Right lung (tissue), 10 donors: ENCODE results near the gene MACROD1. TPM values are rescaled to one million over a fixed set of nuclear protein-coding genes. Genes with fewer than 3 reads are reported as not detected.

Experiments
- DNase-seq, 2 donors: peaks; one replicate each; pipeline ENCODE4 v3.0.0-alpha.2; 2013
- long read RNA-seq, 8 donors: transcript quantifications; one replicate each; lab custom pipeline, GENCODE V29; 2026
- polyA plus RNA-seq, 5 donors: library from polyadenylated mRNA; unstranded; fragments of 120-200 nt; gene quantifications; one replicate each; pipeline versions ENCODE4 v1.2.1 to v1.2.3, GENCODE V29; 2013; ENCODE audit warnings: inconsistent platforms in 1 of 5, low replicate concordance in 1 of 5; ENCODE audit not compliant: insufficient read length in 5 of 5, insufficient read depth in 1 of 5

The MACROD1 gene
- 10 to 100 TPM; 16.4 to 26.7 (median 24.3) TPM for polyA plus RNA-seq
- long read RNA-seq, donor 1, transcript MACROD1-201 (11 exons, 1,205 nt) = major isoform, 11 of 12 reads
- long read RNA-seq, donor 1, partial matches to known transcripts = 0 of 12 reads
- long read RNA-seq, donor 1, other reads (novel, unspliced or antisense) = 0 of 12 reads
- long read RNA-seq, donor 2, transcript MACROD1-201 (11 exons, 1,205 nt) = major isoform, 6 of 17 reads
- long read RNA-seq, donor 2, partial matches to known transcripts = 11 of 17 reads
- long read RNA-seq, donor 2, other reads (novel, unspliced or antisense) = 0 of 17 reads
- long read RNA-seq, donor 3, partial matches to known transcripts = 200 of 295 reads
- long read RNA-seq, donor 3, other reads (novel, unspliced or antisense) = 89 of 295 reads
- long read RNA-seq, donor 4, partial matches to known transcripts = 129 of 205 reads
- long read RNA-seq, donor 4, other reads (novel, unspliced or antisense) = 71 of 205 reads
- long read RNA-seq, donor 5, transcript MACROD1-201 (11 exons, 1,205 nt) = major isoform, 8 of 386 reads
- long read RNA-seq, donor 5, partial matches to known transcripts = 234 of 386 reads
- long read RNA-seq, donor 5, other reads (novel, unspliced or antisense) = 143 of 386 reads
- long read RNA-seq, donor 6, transcript MACROD1-201 (11 exons, 1,205 nt) = major isoform, 11 of 12 reads
- long read RNA-seq, donor 6, partial matches to known transcripts = 0 of 12 reads
- long read RNA-seq, donor 6, other reads (novel, unspliced or antisense) = 0 of 12 reads
- long read RNA-seq, donor 7, transcript MACROD1-201 (11 exons, 1,205 nt) = major isoform, 9 of 10 reads
- long read RNA-seq, donor 7, partial matches to known transcripts = 0 of 10 reads
- long read RNA-seq, donor 7, other reads (novel, unspliced or antisense) = 0 of 10 reads
- long read RNA-seq, donor 8, partial matches to known transcripts = 0 of 1 reads
- long read RNA-seq, donor 8, other reads (novel, unspliced or antisense) = 0 of 1 reads

GRCh38 chr11:64165842-64166635, at the start of gene MACROD1:
MACROD1 (minus strand) TSS chr11:64166113; CDS start chr11:64165994, 119 bp downstream.
- peak; percentile 71 to 72 for DNase-seq

GRCh38 chr11:64211181-64211872, 45.4 kb upstream of the MACROD1 start:
- no peak for DNase-seq

GRCh38 chr11:64210301-64211020, 44.5 kb upstream of the MACROD1 start:
- DNase-seq = no peak

- no peak for DNase-seq
Measured at GRCh38 chr11:64209563-64209843, 43.6 kb upstream of the MACROD1 start.

- no peak for DNase-seq
Measured at GRCh38 chr11:64208796-64209562, 43.1 kb upstream of the MACROD1 start.

- DNase-seq = no peak
Measured at GRCh38 chr11:64208086-64208795, 42.3 kb upstream of the MACROD1 start.

- peak in 1 of 2 donors; percentile 45 for DNase-seq
Measured at GRCh38 chr11:64207256-64208085, 41.6 kb upstream of the MACROD1 start.

- no peak for DNase-seq
Measured at GRCh38 chr11:64206457-64207255, 40.7 kb upstream of the MACROD1 start, which contains the start of gene FERMT3. FERMT3 (plus strand) TSS chr11:64206721; CDS start chr11:64207365, 644 bp downstream.

GRCh38 chr11:64204464-64204989, 38.6 kb upstream of the MACROD1 start:
- peak; percentile 77 to 78 for DNase-seq

- DNase-seq = no peak
Measured at GRCh38 chr11:64204080-64204440, 38.1 kb upstream of the MACROD1 start.

- DNase-seq = no peak
Measured at GRCh38 chr11:64203421-64204079, 37.6 kb upstream of the MACROD1 start.

- no peak for DNase-seq
Measured at GRCh38 chr11:64202992-64203391, 37.1 kb upstream of the MACROD1 start.

GRCh38 chr11:64201543-64201942, 35.6 kb upstream of the MACROD1 start:
- DNase-seq = no peak

- DNase-seq = no peak
Measured at GRCh38 chr11:64198511-64198910, 32.6 kb upstream of the MACROD1 start.

GRCh38 chr11:64196626-64197025, 30.7 kb upstream of the MACROD1 start:
- DNase-seq = no peak

- DNase-seq = no peak
Measured at GRCh38 chr11:64192434-64192833, 26.5 kb upstream of the MACROD1 start.
